Lung (tissue), 12 donors: ENCODE results near the gene CLIP2. TPM values are rescaled to one million over a fixed set of nuclear protein-coding genes. Genes with fewer than 3 reads are reported as not detected.
"Not testable (repeated sequence)": the region's sequence is repeated elsewhere in the genome, so short reads cannot be mapped to it uniquely, and the experiment has no call there.

Source experiments
- ATAC-seq: fragments of 200-7000 bp; cut with Tn5 transposase; one replicate; pipeline ENCODE4 v1.9.1; 2020; ENCODE audit warnings: moderate number of reproducible peaks; ENCODE audit not compliant: insufficient read depth, low FRiP score
- DNase-seq, 3 donors: peaks; one replicate each; pipeline ENCODE4 v3.0.0-alpha.2; 2013 to 2017
- H3K27ac ChIP-seq, 2 donors: one replicate each; pipeline ENCODE4 v1.5.1; 2013; ENCODE audit warnings: mild to moderate bottlenecking in 2 of 2, moderate library complexity in 2 of 2, control low read depth in 1 of 2, inconsistent platforms in 1 of 2, low read depth in 1 of 2, low read length in 1 of 2
- H3K27me3 ChIP-seq, 3 donors: one replicate each; pipeline ENCODE4 v1.5.1; 2013; ENCODE audit warnings: low read length in 2 of 3; ENCODE audit not compliant: control insufficient read depth in 3 of 3, insufficient read depth in 3 of 3
- H3K36me3 ChIP-seq, 4 donors: one replicate each; pipeline ENCODE4 v1.5.1; 2013; ENCODE audit warnings: low read length in 4 of 4, mild to moderate bottlenecking in 1 of 4, moderate library complexity in 1 of 4; ENCODE audit not compliant: control insufficient read depth in 4 of 4, insufficient read depth in 4 of 4
- H3K4me1 ChIP-seq, 5 donors: one replicate each; pipeline ENCODE4 v1.5.1; 2013; ENCODE audit warnings: low read length in 5 of 5, mild to moderate bottlenecking in 2 of 5, moderate library complexity in 1 of 5; ENCODE audit not compliant: control insufficient read depth in 5 of 5, insufficient read depth in 5 of 5
- H3K4me3 ChIP-seq: one replicate; pipeline ENCODE4 v1.5.1; 2013; ENCODE audit warnings: mild to moderate bottlenecking, control low read depth, moderate library complexity
- H3K9ac ChIP-seq, 2 donors: one replicate each; pipeline ENCODE4 v1.5.1; 2013; ENCODE audit warnings: low read length in 2 of 2, control low read depth in 1 of 2; ENCODE audit not compliant: insufficient read depth in 1 of 2
- H3K9me3 ChIP-seq, 4 donors: one replicate each; pipeline ENCODE4 v1.5.1; 2013; ENCODE audit warnings: low read length in 3 of 4, mild to moderate bottlenecking in 1 of 4, moderate library complexity in 1 of 4; ENCODE audit not compliant: control insufficient read depth in 4 of 4, insufficient read depth in 3 of 4
- WGBS, 2 donors: extraction: QIAGEN DNeasy Blood & Tissue Kit; methylation state at CpG; one replicate each; pipeline ENCODE4 v1.1.7; 2013; 5-methylcytosine and 5-hydroxymethylcytosine counted together
- polyA plus RNA-seq, 2 donors: library from polyadenylated mRNA; stranded (reverse); fragments of 200-250 nt; gene quantifications; one replicate each; pipeline ENCODE4 v1.2.1, GENCODE V29; 2013
- total RNA-seq, 2 donors: library from RNA; depleted of rRNA in 1 of 2; stranded (reverse); fragments of >200 nt in 1 of 2; gene quantifications; one replicate each; pipeline ENCODE4 v1.2.1, GENCODE V29; 2014 to 2021
- TF ChIP-seq, protein P1 (sequence below): IDR thresholded peaks from 2 replicates; pipeline ENCODE4 v1.5.1; 2012; ENCODE audit warnings: mild to moderate bottlenecking; ENCODE audit errors: control extremely low read depth, extremely low read depth
- donor health status: control.
- donor health status: control.
- donor health status: Bipolar disorder and iron deficiency.
- donor health status: healthy.
- donor health status: DM: yes; HTN: yes; CAD: no.

CLIP2 gene
- total and polyA plus RNA-seq, 4 donors: 7.9 to 27.0 (median 14.9) TPM

GRCh38 chr7:74380720-74381119 lies 91.5 kb downstream of the CLIP2 start:
- DNase-seq (no peak), ATAC-seq (no peak)
- Histone ChIP-seq H3K9me3 (peaks cover 0 to 2% (median 0%) of the 10 kb centered on the region in 4 donors), H3K27me3 (no peaks in the 10 kb centered on the region), H3K9ac (no peak overlapping the region), H3K27ac (no peak overlapping the region), H3K4me3 (no peak overlapping the region), H3K4me1 (no peaks in the 10 kb centered on the region), H3K36me3 (peaks cover 0 to 15% (median 11%) of the 10 kb centered on the region in 4 donors)
- WGBS, 2 donors: 46 to 78% methylated on average over 7 of the region's 7 CpGs
- TF ChIP-seq, protein P1, sequence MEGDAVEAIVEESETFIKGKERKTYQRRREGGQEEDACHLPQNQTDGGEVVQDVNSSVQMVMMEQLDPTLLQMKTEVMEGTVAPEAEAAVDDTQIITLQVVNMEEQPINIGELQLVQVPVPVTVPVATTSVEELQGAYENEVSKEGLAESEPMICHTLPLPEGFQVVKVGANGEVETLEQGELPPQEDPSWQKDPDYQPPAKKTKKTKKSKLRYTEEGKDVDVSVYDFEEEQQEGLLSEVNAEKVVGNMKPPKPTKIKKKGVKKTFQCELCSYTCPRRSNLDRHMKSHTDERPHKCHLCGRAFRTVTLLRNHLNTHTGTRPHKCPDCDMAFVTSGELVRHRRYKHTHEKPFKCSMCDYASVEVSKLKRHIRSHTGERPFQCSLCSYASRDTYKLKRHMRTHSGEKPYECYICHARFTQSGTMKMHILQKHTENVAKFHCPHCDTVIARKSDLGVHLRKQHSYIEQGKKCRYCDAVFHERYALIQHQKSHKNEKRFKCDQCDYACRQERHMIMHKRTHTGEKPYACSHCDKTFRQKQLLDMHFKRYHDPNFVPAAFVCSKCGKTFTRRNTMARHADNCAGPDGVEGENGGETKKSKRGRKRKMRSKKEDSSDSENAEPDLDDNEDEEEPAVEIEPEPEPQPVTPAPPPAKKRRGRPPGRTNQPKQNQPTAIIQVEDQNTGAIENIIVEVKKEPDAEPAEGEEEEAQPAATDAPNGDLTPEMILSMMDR: no peak

GRCh38 chr7:74384086-74384485 lies 94.9 kb downstream of the CLIP2 start:
- peaks cover 5 to 10% (median 8%) of the 10 kb centered on the region in 4 donors for H3K36me3 ChIP-seq
- H3K27ac ChIP-seq, H3K4me1 ChIP-seq, ATAC-seq, H3K9ac ChIP-seq, H3K9me3 ChIP-seq, H3K4me3 ChIP-seq, DNase-seq, H3K27me3 ChIP-seq: not testable (repeated sequence)
- WGBS, 2 donors: 83% methylated on average over 4 of the region's 4 CpGs

GRCh38 chr7:74384854-74385253 lies 95.6 kb downstream of the CLIP2 start:
- ATAC-seq, H3K27me3 ChIP-seq, H3K4me3 ChIP-seq, H3K9ac ChIP-seq, H3K27ac ChIP-seq, DNase-seq, H3K4me1 ChIP-seq, H3K9me3 ChIP-seq: not testable (repeated sequence)
- WGBS, 2 donors: 85 to 90% methylated on average over 8 of the region's 8 CpGs
- H3K36me3 ChIP-seq: peaks cover 5 to 11% (median 9%) of the 10 kb centered on the region in 4 donors

DNA sequence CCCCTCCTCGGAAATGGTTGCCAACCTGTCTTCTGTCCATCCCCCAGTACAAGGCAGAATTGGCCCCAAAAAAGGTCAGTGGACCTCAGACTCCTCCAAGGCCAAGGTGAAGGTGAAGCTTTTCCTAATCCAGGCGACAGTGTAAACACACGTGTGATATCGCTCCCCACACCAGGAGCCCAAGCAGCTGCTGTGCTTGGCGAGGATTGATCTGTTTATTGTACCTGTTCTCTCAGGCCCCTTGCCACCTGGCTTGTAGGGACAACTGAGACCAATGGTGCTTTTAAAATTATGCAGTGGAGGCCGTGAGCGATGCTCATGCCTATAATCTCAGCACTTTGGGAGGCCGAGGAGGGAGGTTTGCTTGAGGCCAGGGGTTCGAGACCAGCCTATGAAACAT lies 98.4 kb downstream of the CLIP2 start:
- Histone ChIP-seq H3K4me3 (no peak overlapping the region), H3K27me3 (no peaks in the 10 kb centered on the region), H3K9me3 (no peaks in the 10 kb centered on the region), H3K27ac (no peak overlapping the region), H3K36me3 (peaks cover 5 to 11% (median 7%) of the 10 kb centered on the region in 4 donors), H3K4me1 (no peaks in the 10 kb centered on the region), H3K9ac (no peak overlapping the region)
- TF ChIP-seq, protein P1: no peak
- WGBS, 2 donors: 89 to 94% methylated on average over 9 of the region's 9 CpGs
- DNase-seq: no peak
- no peak for ATAC-seq
